HG03460 (cell line): Measurements from ENCODE around the gene UBAP1.
"Not testable (repeated sequence)": the region's sequence is repeated elsewhere in the genome, so short reads cannot be mapped to it uniquely, and the experiment has no call there.

Source experiments
- ATAC-seq: cut with Tn5 transposase; IDR thresholded peaks from one replicate; pipeline ENCODE4 v1.9.1; 2021; ENCODE audit not compliant: unreplicated experiment

UBAP1 gene

DNA sequence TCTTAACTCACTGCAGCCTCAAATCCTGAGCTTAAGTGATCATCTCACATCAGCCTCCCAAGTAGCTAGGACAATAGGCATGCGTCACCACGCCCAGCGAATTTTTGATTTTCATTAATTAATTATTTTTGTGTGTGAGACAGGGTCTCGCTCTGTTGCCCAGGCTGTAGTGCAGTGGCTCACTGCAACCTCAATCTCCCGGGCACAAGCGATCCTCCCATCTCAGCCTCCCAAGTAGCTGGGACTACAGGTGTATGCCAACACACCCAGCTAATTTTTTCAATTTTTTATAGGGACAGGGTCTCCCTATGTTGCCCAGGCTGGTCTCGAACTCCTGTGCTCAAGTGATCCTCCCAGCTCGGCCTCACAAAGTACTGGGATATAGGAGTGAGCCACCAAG is 41.4 kb downstream of the UBAP1 start:
- no peak for ATAC-seq

DNA sequence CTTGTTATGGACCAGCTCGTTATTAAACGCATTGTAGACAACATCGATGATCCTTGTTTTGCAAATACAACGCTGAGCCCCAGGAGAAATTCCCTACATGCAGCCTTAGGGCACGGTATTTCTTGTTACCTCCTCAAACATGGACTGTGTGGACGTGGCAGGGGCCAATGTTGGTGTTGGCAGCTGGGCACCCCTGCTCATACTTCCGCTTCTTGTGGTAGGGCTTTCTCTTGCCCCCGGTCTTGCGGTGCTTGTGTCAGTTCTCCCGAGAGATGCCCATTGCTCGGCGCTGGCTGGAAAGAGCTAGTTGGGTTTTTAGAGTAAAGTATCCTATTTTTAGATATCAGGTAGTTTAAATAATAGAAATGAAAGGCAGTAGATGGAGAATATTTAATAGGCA is 45.5 kb downstream of the UBAP1 start:
- no peak for ATAC-seq

DNA sequence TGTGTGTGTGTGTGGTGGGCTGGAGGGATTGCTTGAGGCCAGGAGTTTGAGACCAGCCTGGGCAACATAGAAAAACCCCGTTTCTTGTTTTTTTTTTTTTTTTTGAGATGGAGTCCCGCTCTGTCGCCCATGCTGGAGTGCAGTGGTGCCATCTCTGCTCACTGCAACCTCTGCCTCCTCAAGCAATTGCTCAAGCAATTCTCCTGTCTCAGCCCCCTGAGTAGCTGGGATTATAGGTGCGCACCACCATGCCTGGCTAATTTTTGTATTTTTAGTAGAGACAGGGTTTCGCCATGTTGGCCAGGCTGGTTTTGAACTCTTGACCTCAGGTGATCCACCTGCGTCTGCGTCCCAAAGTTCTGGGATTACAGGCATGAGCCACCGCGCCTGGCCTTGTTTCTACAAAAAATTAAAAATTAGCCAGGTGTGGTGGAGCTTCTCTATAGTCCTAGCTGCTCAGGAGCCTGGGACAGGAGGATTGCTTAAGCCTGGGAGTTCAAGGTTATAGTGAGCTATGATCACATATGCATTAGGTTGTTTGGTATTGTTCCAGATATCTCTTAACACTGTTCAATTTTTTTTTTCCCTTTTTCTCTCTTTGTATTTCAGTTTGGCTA is 47.4 kb downstream of the UBAP1 start:
- ATAC-seq = not testable (repeated sequence)

DNA sequence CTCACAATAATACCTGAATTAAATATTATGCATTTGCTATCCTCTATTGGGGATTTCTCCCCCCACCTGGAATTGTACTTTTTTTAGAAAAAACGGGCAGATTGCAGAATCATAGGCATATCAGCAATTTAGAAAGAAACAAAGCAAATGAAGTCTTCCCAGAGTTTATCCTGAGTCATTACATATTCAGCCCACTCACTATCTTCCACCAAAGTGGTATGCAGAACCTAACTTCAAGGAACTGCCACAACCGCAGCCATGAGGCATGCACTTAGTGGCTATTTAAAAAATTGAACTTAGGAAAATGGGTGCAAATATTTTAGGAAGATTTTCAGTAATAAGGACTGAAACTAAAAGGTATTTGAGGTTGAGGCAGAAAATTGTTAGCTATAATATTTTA is 48.6 kb downstream of the UBAP1 start:
- no peak for ATAC-seq

DNA sequence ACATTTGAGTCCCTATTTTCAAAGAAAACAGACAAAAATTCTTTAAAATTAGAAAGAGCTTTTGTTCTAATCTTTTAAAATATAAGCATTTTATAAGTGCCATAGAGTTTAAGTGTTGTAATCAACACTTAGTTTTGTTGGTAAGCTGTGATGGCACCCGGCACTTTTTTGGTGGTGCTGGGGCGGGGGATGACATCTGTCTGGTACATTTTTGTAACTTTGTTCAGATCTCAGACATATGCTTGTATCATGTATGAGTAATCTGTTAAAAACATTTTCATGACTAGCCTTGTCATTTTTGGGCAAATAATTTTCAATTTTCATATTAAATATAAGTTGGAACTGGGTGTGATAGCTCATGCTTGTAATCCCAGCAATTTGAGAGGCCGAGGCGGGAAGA is 51.7 kb downstream of the UBAP1 start:
- ATAC-seq = no peak

DNA sequence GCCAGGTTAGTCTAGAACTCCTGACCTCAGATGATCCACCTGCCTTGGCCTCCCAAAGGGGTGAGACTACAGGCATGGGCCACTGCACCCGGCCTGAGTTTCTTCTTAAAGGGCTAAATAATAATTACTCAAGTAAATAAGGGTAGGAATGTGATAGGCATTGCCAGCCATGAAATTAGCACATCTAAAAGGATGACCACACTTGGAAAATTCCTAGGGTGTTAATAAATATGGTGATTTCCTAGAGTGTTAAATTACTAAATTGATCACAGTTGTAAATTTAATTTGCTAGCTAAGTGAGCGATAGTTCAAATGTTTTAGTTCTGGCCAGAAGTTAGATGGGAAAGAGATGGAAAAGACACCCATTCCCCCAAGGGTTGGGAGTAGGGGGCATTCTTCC is 53.4 kb downstream of the UBAP1 start:
- no peak for ATAC-seq

DNA sequence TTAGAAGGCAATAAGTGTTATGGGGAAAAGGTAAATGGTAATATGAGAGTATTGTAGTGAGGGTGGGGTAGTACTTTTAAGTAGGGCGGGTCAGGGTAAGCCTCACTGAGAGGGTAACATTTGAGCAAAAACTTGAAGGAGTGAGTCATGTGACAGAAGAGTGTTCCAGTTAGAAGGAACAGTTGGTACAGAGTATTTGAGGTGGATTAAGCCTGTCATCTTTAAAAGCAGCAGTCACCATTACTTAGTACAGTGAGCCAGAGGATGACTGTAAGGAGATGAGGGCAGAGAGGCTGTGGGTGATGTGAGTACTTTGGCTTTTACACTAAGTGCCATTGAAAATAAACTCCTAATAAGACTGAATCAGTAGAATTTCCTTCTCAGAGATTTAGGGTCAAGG is 54.8 kb downstream of the UBAP1 start:
- no peak for ATAC-seq

DNA sequence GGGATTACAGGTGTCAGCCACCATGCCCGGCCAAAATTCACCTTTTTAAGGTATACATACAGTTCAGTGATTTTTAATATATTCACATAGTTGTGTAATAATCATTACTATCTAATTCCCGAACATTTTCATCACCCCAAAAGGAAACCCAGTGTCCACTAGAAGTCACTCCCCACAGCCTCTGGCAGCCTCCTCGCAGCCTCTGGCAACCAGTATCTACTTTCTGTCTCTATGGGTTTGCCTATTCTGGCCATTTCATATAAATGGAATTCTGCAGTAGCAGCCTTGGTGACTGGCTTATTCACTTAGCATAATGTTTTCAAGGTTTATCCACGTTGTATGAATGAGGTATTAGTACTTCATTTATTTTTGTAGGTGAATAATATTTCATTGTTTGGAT is 59.0 kb downstream of the UBAP1 start:
- ATAC-seq = no peak

DNA sequence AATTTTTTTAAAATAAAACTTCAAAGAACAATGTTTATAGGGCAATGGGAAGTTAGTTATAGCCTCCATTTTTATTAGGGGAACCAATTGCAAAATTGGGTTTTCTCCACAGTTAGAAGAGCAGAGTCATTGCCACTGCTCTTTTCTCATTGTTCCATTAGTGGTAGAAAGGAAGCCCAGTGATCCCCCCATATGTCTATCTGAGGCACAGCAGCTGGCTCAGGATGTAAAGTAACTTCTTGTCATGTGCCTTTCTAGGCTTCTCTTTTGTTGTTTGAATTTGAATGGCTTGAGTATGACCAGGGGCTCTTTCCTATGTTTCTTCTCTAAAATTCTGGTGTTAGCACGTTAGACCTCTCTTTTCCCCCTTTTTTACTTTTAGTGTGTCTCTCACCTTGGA is 61.2 kb downstream of the UBAP1 start:
- no peak for ATAC-seq

DNA sequence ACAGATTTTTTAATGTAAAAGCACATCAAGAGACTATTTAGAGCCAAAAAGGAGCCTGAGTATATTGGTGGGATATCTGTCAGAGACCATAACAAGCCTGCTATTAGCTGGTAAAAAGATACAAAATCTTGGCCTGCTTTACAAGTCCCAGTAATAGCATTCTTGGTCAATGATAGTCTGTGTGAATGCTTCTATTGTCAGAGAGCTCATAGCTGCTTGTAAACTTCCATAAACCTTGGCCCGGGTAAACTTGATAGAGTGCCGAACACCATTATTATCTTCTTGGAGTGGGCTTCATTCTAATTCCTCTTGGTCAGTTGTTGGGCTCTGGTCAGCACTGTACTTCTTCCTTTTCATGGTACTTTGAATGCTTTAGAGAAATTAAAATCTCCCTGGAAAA is 64.0 kb downstream of the UBAP1 start:
- no peak for ATAC-seq

DNA sequence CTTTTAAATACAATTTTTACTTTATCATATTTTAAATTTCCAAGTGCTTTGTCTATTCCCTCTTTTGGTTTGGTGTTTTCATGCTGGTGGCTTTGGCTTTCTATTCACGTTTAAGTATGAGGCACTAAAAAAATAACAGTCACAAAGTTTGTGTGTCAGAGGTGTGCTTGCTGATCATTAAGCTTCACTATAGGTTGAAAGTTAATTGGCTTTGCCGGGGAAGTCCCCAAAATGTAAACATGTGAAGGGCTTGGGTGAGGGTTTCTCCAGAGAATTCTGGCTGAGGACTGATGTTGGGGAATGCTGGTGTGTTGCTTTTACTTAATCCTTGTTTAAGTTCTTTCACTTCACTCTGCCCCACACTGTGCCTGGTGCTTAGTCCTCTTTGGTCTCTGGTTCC is 66.4 kb downstream of the UBAP1 start:
- ATAC-seq = not testable (repeated sequence)

DNA sequence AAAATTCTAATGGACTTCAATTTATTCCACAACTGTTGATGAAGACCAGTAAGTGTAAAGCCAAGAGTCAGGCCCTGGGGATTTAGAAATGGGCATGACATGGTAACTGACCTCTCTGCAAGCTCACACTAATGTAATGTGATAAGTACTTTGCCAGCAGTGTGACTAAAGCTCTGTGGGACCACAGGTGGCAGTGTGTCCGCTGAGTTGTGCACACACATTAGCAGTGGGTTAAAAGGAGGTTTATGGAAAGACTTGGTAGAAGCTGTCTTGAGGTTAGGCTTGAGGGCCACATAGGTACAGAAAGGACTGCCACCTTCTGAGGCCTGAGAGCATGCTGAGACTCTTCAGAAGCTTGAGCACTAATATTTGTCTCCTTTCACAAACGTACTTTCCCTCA is 67.6 kb downstream of the UBAP1 start:
- no peak for ATAC-seq

DNA sequence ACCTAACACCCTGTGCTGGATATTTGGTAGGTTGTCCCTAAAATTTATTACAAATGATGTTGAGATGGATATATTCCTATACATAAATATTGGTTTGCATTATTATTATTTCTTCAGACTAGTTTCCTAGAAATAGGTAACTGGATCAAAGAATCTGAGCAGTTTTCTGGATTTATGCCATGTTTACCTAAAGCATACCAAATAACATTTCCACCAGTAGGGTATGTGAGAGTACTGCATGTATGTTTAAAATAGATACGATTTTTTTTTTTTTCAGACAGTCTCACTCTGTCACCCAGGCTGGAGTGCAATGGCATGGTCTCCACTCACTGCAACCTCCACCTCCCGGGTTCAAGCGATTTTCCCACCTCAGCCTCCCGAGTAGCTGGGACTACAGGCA is 68.9 kb downstream of the UBAP1 start:
- not testable (repeated sequence) for ATAC-seq

DNA sequence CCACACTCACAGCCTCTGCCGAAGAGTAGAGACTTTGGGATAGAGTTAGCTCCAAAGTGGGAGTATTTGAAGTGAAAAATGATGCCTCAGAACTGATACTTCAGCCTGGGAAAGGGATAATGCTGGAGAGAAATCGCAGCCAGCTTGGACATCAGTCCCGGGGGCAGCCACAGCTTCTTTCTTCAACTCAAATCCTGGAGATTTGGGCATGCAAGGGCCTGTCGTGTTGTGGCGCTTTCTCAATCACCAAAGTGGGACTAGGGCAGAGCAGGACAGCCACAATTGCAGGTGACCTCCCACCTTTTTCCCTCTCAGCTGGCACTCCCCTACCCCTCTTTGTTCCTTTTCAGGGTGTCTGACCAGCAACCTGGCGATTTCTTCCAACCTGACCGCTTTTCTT is 70.4 kb downstream of the UBAP1 start:
- ATAC-seq = no peak

DNA sequence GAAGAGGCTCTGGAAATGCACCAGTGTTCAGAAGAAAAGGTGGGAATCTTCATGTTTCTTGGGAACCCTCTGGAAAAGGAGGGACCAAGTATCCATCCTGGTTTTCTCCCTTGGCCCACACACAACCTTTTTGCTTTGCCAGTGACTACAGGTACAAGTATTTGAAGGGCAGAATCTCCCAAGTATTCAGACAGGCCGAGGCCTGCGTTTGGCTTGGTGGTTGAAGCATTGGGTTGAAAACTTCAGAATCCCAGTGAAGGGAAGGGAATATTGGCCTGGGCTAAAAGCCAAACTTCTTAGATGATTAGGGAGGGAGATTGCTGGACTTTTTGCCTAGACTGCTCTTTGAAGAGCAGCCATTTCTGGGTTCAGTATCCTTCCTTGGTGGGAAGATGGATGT is 71.9 kb downstream of the UBAP1 start:
- ATAC-seq = no peak

DNA sequence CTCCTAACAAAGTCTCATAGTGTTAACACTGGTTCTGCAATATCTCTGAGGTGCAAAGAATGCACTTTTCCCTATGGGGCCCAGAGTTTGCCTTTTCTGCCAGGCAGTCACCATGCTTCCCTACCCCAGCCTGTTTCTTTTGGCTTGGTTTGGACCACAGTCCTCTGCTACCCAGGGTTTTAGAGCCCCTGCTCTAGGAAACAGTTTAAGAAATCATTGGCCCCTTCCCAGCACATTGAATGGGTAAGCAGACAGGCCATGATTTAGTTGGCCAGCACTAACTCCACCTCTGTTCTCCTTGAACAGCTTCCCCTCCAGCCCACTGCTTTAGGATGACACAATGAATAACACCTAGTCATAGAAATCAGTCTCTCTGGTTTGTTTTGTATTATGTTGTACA is 73.2 kb downstream of the UBAP1 start:
- no peak for ATAC-seq

DNA sequence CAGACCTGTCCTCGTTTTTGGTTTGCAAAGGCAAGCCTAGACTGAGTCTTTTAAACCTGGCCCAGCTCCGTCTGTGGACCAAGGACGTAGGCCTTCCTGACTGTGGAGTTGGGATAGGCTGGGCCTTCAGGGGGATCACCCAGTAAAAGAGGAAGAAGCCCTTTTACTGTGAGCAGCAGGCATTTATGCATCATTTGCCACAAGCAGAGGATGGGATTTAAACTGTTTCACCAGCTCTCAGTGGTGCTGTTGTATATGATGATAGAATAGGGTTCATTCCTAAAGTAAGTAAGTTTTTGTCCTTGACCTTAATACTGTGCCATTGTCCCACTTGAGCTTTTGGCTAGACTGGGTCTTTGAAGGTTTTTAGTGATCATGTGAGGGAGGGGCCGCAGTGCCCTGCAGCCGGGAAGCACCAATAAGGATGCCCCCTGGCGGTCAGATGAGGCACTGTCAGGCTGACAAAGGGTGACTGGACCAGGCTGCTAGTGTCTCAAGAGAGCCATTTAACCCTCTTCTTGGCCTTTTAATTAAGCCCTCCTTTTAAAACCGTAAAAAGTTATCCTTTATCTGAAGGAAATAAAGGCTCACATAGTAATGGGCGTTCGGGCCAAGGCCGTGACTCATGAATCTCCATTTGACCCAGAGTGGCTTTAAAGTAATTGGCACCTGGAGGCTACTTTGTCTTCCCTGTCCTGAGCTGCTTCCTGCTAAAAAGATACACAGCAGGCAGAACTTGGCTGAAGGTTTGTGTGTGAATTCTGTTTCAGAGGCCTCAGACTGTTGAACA is 74.0 kb downstream of the UBAP1 start:
- no peak for ATAC-seq

DNA sequence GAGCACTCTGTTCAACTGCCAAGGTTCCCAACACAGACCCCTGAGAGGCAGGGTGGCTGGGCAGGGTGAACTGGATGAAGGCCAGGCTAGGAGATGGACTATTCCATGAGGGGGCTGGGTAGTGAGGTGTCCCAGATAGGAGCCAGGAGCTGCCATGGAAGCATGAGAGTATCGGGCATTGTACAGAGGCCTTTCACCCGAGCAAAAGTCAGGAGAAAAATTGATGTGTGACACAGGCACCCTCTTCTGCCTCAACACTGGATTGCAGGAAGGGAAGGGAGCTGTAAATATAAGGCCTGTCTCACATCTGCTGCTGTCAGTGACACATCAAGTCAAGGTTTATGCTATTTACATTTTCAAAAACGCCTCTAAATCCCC is 74.6 kb downstream of the UBAP1 start:
- ATAC-seq = no peak

DNA sequence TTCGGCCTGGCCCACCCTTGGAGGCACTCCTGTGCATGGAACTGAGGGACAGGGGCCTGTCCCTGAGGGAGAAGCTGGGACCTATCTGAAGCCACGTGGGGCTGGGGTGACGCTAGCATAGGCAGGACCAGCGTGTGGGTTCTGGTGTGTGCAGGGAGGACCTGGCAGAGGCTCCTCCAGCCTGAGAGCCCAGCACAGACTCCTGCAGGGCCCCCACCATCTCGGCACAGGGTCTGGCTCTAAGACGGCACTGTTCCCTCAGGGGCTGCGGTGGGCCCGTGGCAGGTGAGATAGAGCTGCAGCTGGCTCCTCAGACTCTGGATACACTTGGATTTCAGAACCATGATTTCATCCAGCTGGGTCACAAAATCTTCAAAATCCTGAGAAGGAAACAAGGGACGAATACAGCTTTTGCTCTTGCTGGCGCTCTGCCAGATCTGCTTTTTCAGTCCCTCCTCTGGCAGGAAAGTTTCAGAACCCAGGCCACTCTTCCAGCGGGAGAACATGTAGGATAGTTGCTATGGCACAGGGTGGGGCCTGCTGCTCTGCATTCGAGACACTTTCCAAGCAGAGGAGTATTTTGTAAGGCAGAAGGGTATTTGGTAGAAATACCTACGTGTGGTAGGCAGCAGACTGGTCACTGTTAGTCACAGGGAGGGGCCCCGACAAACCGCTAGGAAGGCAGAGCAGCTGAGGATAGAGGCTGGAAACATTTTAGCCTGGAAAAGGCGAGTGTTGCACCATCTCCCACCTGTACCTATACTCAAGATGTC is 75.5 kb downstream of the UBAP1 start:
- ATAC-seq = no peak

DNA sequence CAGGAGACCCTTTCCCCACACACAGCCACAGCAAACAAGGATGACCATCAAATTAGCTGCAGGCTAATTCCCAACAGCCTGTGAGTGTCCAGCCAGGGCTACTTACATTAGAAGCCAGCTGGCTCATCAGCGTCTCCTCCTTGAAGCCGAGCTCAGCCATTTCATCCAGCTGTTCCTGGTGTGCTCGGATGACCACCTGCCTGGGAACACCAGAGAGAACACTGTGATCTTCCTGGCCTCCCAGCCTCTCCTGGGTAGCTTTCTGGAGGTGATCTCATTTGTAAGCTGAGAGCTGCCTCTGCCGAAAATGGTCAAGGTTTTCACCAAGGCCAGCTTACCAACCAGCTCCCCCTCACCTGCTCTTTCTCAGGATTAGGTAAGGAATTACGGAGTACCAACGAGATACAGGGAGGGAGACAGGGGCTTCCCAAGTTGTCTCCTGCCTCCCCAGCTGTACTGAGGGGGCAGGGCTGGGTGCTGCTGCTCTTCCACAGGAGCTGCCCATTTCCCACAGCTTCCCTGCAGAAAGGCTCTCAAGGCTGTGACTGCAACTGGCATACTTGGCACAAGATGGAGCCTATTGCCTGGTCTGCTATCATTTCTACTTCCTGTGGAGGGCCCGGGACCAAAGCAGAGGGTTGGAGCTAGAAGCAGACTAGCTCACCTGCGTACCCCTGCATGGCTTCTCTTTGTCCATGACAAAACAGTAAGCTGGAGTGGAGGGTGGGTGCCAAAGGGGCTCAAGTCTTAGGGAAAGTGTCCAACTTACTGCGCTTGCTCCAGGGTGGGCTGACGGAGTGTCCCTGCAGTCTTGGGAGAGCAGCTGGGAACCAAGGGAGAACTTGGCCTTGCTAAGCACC is 76.4 kb downstream of the UBAP1 start:
- ATAC-seq = no peak

DNA sequence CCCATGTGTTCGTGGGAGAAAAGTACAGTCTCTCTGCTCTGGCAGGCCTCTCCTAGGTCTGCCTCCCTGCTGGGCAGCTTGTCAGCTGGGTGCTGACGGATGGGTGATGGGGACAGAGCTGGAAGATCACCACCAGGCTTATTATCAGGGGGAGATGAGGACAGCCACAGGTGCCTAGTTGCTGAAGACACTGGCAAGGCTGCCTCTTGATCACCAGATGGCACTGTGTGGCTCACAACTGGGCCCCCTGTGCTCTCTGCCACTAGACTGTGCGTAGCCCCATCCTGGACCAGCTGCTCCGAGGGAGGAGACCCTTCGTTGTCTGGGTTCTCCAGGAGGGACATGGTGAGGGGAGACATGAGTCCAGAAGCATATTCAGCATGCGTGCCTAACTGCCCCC is 77.3 kb downstream of the UBAP1 start:
- no peak for ATAC-seq
